OCI-LY3 (cell line): ENCODE measurements around the gene REEP2.

Experiments
- CTCF ChIP-seq: fragments of 200-600, 300-600 bp; sonication (generic); IDR thresholded peaks from 2 replicates; pipeline ENCODE4 v1.5.1; 2014; ENCODE audit warnings: antibody characterized with exemption, low read length, low read depth
- EZH2phosphoT487 ChIP-seq: fragments of 200-600 bp; shearing (Covaris generic); IDR thresholded peaks from 2 replicates; pipeline ENCODE4 v1.6.1; 2018; ENCODE audit warnings: antibody characterized with exemption, mixed run types, low read depth

GRCh38 chr5:138448481-138449398, 9.9 kb downstream of the REEP2 start:
- TF ChIP-seq CTCF, result no peak
- TF ChIP-seq EZH2phosphoT487, result no peak
